ENCODE data around the gene MAGEB3.
"Not testable (repeated sequence)": the region's sequence is repeated elsewhere in the genome, so short reads cannot be mapped to it uniquely, and the experiment has no call there.

Gene MAGEB3

GRCh38 chrX:30230395-30230794, at the start of gene MAGEB3:
TSS of gene MAGEB3 (plus strand) at chrX:30230657. CDS start at chrX:30235925, 5,268 bp downstream.
- no peak for DNase-seq

GRCh38 chrX:30181353-30181752, 49.1 kb upstream of the MAGEB3 start:
- DNase-seq, result no peak

- DNase-seq, result no peak
These were observed 46.9 kb upstream of the MAGEB3 start for GRCh38 chrX:30183554-30183953.

GRCh38 chrX:30190426-30190825, 40.0 kb upstream of the MAGEB3 start:
- no peak for DNase-seq

GRCh38 chrX:30193910-30194309, 36.5 kb upstream of the MAGEB3 start:
- not testable (repeated sequence) for DNase-seq

GRCh38 chrX:30196322-30196721, 34.1 kb upstream of the MAGEB3 start:
- DNase-seq, result no peak

GRCh38 chrX:30212172-30212571, 18.3 kb upstream of the MAGEB3 start:
- no peak for DNase-seq

- no peak for DNase-seq
These were observed 15.1 kb upstream of the MAGEB3 start, which contains the start of gene MAGEB2 for GRCh38 chrX:30215357-30215843. TSS of gene MAGEB2 (plus strand) at chrX:30215563. CDS start at chrX:30218581, 3,018 bp downstream.

GRCh38 chrX:30217465-30217864, 13.0 kb upstream of the MAGEB3 start:
- no peak for DNase-seq

GRCh38 chrX:30219372-30219771, 11.1 kb upstream of the MAGEB3 start:
- no peak for DNase-seq

- DNase-seq, result no peak
These were observed 9.8 kb upstream of the MAGEB3 start for GRCh38 chrX:30220661-30221060.

GRCh38 chrX:30224536-30224935, 5.9 kb upstream of the MAGEB3 start:
- no peak for DNase-seq

GRCh38 chrX:30228526-30228925, 1.9 kb upstream of the MAGEB3 start:
- no peak for DNase-seq

- no peak for DNase-seq
These were observed 11.4 kb downstream of the MAGEB3 start, which contains the start of gene MAGEB4 for GRCh38 chrX:30241724-30242415. TSS of gene MAGEB4 (plus strand) at chrX:30242000. CDS start at chrX:30242136, 136 bp downstream.

GRCh38 chrX:30246769-30247489, 16.5 kb downstream of the MAGEB3 start, which contains the start of gene MAGEB1:
TSS of gene MAGEB1 (plus strand) at chrX:30247146. CDS start at chrX:30250494, 3,348 bp downstream.
- DNase-seq, result no peak

GRCh38 chrX:30248854-30249253, 18.4 kb downstream of the MAGEB3 start:
- DNase-seq, result no peak

- no peak for DNase-seq
These were observed 22.8 kb downstream of the MAGEB3 start for GRCh38 chrX:30253257-30253656.

- no peak for DNase-seq
These were observed 29.5 kb downstream of the MAGEB3 start for GRCh38 chrX:30259927-30260326.

- DNase-seq, result no peak
These were observed 30.6 kb downstream of the MAGEB3 start for GRCh38 chrX:30261012-30261411.

GRCh38 chrX:30262763-30263162, 32.3 kb downstream of the MAGEB3 start:
- DNase-seq, result no peak

- DNase-seq, result no peak
These were observed 40.2 kb downstream of the MAGEB3 start for GRCh38 chrX:30270639-30271038.

GRCh38 chrX:30275498-30275897, 45.0 kb downstream of the MAGEB3 start:
- DNase-seq, result no peak

GRCh38 chrX:30278365-30278764, 47.9 kb downstream of the MAGEB3 start:
- no peak for DNase-seq

GRCh38 chrX:30280428-30280827, 50.0 kb downstream of the MAGEB3 start:
- DNase-seq, result no peak

All from midbrain (tissue), 1 donor.